Astrocyte (in vitro differentiated cells and primary cell): ENCODE measurements around the gene SLC1A7.

Source experiments
- CTCF ChIP-seq: IDR thresholded peaks from 2 replicates; pipeline ENCODE4 v1.5.1; 2011; ENCODE audit warnings: low read depth, mild to moderate bottlenecking, inconsistent platforms, low read length, moderate library complexity; ENCODE audit not compliant: insufficient read depth
- EZH2 ChIP-seq: IDR thresholded peaks from 2 replicates; pipeline ENCODE4 v1.6.1; 2012; ENCODE audit warnings: mild to moderate bottlenecking, low read length, inconsistent platforms; ENCODE audit not compliant: insufficient read depth

DNA sequence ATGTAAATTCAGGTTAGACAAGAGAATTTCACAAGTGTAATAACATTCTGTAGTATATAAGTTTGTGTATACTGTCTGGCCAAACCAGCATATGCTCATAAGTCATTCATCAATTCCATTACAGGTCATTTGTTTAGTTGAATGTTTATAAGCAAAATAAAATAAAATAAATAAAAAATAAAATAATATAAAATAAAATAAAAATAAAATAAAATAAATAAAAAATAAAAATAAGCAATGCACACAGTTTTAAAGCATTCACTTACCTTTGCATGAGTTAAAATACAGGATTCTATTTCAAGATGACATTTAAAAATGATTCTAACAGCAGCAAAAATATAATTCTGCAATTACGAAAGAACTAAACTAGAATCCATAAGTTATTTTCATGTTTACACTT lies 70.5 kb downstream of the SLC1A7 start:
- TF ChIP-seq CTCF = no peak
- no peak for TF ChIP-seq EZH2
